ENCODE measurements around the gene ADRA2C.

Gene ADRA2C

DNA sequence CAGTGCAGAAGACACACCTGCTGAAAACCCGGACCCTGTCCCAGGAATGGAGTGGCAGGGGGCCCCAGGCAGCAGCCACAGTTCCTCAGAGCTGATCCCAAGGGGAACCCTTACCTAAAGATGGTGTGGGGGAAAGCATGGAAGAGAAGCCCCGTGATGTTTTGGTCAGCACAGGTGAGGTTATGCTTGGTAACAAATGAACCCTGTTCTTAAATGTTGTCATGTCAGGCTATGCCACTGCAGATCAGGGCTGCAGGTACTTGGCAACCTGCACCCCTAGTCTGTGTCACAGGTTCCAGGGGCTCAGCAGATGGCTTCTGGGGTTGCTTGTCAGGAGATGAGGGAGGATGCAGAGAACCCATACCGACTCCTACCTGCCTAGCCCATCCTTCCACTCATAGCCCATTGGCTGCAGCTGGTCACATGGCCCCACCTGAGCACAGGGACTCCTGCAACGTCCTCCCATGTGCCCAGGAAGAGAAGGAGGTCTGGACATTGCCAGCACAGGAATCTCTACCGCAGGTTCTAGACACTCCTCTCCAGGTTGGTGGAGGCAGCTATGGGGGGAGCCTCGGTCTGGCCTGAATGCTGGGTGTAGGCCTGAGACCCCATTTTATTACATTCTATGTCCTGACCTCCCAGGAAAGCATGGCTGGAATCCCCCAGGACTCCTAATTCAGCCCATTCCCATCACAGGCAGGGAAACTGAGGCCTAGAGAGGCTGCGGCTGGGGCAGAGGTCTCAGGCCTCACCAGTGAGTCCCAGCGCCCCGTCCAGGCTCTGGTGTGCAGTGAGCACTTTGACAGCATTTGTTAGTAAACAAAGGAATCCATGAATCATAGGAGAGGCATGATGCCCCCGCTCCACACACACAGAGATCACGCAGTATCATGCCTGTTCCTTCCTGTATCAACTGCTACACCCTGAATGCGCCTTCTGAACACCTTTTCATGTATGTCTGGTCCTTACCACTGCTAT is 51.1 kb downstream of the ADRA2C start:
- no peak for DNase-seq

Data from RPMI8226 (cell line).